ELF-1 (cell line): Measurements from ENCODE around the gene PDLIM7.

Source experiments
- DNase-seq: peaks from one replicate; pipeline ENCODE4 v3.0.0-alpha.2; 2016; ENCODE audit warnings: low read depth, low spot score

Gene PDLIM7

DNA sequence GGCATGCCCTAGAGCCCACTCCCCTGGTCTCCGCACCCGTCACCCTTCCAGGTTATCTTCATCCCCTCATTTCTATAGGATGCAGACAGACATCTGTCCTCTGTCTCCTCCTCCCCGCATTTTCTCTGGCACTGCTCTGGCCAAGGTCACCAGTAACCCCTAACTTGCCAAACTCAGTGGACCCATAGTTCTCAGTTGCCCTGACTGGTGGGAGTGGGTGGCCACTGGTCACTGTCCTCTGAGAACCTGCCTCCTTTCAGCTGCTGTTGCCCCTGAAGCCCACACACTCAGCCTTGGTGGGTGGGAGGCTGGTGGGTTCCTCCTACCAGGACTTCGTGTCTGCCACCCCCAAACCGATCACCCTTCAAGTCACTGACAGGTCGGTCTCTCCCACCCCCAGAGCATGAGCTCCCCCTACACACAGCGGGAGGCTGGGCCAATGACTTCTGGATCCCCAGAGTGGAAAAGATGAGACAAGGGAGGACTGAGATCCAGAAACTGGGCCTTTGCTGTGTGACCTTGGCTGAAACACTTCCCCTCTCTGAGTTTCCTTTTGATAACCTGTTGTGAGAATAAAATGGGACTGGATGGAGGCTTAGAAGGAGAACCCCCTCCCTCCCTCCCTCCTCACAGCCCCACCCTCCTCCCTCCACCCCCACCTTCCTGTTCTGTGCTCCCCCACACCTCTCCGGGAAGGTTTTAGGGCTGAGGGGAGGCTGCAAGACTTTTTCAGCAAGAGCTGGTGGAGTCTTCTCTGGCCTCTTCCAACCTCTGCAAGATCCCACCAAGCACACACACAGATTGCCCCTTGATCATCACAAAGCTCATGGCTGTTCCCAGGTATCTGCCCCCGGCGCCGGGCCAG is 21.6 kb downstream of the PDLIM7 start:
- DNase-seq, result no peak

DNA sequence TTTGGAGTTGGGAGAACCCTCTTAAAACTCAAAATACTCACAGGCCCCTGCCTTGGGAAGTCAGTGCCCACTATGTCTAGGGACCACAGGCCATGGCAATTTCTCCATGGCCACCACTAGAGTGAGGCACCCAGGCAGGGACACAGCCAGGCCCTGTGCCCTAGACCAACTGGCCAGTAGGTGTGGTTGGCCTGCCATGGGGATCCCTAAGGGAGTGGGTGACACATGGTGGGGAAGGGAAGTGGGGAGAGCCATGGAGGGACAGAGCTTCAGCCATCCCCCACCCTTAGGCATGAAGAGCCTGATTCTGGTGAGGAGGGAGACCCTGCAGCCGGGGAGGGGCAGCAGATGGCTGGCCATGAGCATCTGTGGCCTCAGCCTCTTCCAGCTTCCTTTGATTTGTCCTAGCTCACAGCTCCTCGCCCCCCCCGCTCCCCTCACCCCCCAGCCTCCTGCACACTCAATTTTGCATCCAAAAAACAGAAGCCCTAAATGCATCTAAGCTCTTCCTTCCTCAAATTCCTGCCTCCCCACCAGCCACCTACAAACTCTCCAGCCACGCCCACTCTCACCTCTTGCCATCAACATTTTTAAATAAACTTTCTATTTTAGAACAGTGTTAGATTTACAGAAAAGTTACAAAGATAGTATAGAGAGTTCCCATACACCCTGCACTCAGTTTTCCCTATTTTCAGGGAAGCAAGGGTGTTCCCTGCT is 22.4 kb downstream of the PDLIM7 start:
- no peak for DNase-seq

DNA sequence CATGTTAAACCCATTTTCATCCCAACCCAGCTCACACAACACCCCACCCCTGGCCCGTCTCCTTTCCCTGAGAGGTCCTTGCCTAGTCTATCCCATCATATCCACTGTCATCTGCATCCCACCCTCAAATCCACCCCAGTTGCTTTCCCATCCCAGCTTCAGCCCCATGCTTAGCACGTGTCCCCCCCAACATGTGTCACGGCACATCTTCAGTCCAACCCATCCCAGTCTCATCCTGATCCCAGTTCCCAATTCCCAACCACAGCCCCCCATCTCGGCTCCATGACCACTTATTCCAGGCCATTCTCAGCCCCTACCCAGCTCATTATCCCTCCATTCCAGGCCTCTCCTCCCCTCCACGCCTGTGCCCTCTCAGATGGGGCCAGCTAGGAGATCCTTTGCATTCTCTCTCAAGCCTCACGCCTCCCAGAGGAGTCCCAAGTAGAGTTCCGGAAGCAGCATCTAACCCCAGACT is 23.4 kb downstream of the PDLIM7 start:
- no peak for DNase-seq

DNA sequence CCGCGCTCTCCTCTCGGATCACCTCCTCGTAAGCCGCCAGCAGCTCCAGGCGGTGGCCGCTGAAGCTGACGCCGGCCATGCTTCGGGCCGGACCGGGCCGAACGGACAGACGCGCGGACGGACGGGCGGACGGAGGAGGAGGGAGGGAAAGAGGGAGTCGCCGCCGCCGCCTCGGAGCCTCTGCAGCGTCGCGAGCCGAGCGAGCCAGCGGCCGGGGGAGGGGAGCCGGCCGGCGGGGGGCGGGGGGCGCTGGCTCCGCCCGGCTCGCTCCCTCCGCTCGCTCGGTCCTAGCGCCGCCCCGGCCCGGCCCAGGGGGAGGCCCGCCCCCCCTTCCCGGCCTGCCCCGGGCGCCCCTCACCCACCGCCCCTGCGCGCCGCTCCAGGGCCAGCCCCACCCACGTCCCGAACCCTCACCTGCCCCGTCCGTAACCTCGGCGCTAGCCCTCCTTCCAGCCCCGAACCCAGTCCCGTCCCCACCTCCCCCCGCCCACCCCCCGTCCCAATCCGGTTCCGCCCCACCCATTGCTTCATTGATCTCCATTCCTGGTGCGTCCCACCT is 23.9 kb downstream of the PDLIM7 start, which contains the start of gene DBN1:
TSS of gene DBN1 (minus strand) at position 192 of the 559 bp plus-strand sequence. CDS start at position 79, 113 bp downstream.
- no peak for DNase-seq

DNA sequence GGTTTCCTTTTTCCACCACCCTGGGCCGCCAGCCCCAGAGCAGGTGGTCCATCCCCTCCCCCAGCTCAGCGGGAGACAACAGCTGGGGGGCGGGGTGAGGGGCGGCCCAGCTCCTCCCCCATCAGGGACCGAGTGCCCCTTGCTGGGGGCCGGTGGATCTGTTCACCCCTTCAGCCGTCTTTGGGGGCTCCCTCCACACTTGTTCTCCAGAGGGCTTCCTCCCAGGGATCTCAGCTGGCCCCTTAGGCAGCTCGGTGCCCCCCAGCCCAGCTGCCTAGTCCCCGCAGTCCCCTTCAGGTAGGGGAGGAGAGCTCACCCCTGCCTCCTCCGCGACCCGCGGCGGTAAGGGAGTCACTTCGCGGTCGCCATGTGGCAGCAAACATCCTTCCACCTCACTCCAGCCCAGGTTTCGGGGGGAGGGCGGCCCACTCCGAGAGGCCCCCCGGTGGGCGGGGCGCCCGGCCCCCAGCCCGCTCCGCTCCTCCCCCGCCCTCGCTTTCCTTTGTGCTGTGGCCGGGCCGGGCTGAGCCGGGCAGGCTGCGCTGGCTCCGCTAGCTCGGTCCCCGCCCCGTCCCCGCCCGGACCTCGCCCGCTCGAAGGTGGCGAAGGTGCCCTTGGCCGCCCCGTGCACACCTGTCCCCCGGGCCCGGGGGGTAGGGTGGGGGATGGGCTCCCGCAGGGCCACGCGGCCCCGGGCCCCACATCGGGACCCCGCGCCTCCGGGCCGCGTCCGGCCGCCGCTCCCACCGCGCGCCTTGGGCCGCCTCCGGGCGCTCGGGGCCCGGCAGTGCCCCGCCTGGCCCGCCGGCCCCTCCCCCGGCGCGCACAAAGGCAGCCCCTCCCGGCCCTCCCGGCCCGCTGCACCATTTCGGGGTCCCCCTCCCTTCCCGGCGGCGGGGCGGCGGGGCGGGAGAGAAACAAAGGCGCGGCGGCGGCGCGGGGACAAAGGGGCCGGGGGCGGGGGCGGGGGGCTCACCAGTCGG is 24.7 kb downstream of the PDLIM7 start:
- DNase-seq, result no peak

DNA sequence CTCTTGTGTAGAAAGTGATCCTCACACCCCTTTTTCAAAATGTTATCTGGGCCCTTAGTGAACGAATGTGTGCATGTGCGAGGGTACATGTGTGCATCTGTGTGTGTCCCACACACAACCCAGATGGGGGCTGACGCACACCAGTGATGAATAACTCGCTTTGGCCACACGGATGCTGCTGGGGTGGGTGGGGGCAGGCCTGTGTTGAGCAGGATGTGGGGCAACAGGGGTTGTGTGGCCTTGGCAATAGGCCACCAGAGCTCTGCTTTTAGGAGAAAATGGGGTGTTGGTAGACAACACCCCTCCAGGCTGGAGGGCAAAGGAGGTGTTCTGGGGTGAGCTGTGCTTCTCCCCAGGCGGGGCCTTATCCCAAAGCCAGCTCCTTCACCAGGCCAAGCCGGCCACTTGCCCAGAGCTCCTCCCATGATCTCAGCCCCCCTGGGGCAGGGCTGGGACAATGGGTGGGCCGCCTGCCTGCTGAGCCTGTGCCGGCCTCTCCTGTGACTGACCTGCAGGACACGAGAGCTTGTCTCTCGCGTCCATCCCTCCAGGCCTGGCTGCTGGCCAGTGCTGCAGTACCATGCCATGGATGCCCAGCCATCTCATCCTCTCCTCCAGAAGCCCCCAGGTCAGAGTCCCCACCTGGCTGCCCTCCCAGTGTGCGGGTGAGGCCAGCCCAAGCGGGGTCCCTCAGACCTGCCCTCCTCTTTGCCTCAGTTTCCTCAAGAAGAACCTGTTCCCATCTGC is 25.6 kb downstream of the PDLIM7 start:
- DNase-seq, result no peak

DNA sequence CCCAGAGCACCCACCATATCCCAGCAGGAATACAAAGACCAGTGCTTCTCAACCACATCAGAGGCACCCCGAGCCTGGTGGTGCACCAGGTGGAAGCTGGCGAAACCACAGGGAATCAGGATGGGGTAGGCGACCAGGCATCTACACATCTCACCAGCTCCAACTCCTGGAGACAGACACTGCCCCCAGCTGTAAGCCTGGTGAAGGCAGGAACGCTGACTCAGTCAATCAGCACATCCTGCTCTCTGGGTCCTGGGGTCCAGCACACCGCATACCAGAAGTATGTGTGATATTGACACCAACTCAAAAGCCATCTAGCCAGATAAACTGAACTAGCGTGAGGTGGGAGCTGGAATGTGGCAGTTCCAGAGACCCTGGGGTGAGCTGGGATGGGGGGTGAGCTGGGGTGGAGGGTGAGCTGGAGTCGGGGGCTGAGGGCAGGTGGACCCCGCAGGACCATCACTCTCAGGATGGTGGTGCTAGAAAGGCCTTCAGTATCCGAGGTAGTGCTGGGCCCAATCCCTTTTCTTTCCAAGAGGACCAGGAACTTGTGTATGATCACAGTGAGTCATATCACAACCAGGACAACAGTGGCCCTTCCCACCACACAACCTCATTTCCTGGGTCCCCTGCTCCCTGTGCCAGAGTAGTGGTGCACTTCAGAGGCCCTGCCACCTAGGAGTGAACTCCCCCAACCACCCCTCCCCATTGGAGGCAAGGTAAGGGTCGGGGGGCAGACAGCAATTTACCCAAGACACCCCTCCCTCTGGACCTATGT is 26.5 kb downstream of the PDLIM7 start:
- no peak for DNase-seq

DNA sequence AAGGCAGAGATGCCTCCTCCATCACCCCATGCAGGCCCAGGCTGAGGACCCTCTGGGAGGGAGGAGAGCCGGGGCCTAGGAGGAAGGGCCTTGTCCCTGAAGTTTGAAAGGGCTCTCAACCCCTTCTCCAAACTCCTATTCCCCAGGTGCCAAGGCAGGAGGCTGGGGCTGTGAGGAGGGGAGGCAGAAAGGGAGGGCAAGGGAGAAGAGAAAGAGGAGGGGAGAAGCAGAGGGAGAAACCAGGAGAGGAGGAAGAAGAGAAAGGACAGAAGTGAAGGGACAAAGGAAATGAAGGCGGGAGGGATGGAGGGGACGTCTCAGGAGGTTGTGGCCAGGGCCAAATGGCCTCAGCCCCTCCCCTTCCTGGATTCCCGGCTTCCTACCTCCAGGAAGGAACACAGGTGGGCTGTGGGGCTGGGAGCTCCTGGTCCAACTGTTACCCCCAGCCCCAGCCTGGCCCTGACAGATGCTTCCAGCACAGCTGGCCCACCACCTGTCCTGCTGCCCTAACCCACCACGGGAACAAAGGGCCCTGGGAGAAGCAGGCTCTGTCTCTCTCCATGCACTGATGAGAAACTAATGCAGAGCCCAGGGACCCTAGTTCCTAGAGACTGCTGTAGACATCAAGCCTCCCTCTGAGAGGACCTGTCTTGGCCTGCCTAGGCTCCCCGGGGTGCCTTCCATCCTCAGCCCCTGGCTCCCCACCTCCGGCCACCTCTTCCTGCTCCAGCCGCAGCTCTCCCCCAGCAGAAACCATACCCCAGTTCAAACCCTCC is 27.5 kb downstream of the PDLIM7 start:
- DNase-seq, result no peak

DNA sequence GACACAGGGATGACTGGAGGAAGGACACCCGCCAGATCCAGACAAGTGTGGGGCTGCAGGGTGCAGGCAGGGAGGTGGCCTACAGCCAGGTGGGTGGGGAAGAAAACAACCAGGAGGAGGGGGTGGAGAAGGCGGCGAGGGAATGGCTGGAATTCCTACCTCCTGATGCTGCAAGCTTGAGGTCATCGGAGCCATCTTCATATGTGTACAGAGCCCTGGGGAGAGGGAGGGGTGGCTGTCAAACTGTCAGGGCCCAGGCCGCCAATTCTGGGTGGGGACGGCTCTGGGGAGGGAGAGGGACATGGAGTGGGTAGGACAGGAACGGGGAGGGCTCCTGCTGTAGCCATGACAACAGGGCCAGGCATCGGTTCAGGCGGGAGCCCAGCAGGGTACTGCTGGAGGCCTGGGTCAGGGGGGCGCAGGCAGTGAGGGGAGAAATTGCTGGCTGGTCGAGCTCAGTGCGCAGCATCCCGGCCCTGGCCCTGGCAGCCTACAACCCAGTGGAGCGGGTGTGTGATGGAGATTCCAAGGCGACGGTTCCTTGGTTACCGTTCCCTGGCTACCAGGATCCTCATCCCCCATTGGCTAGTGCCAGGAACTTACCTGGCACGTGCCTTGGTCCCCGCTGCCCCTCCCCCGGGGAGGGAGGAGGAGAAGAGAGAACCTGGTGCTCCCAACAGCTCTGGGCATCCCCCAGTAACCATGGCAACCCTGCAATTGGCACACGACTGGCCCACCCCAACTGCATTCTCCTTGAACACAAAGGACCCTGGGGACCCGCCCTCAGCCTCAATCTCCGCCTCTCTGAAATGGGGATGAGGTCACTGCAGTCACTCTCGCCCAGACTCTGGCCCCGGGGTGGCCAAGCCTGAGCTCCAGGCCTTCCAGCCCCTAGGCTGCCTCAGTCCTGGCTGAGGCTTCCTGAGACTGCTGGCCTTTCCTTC is 28.4 kb downstream of the PDLIM7 start:
- DNase-seq, result peak; percentile 92

DNA sequence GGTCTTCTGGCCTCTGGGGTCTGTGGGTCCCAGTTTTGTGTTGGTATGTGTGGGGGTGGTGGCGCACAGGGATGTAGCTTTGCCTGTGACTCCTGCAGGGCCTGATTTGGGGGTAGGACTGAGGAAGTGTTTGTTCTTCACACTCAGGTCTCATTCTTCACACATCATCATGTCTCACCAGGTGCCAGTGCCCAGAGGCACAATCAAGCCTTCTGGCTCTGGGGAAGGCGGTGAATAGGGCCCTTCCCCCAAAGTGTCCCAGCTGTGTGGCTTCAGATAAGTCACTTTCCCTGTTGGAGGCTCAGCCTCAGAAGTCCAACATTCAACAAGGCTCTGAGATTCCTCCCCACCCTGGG is 29.1 kb downstream of the PDLIM7 start:
- peak; percentile 79 for DNase-seq

DNA sequence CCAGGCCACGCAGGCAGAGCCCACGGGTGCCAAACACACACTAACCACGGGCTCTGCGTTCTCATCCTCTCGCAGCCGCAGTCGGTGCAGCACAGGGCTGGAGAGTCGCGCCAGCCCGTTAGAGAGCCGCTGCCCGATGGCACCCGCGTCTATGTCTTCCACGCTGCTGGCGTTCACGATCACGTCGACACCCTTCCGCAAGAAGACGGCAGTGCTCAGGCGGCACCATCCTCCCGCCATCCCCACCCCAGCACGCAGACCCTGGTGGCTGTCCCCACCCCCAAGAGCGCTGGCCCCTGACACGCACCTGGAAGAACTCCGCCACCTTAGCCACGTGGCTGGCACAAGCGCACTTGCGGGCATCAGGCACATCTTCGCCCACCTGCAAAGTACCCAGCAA is 30.0 kb downstream of the PDLIM7 start:
- no peak for DNase-seq

DNA sequence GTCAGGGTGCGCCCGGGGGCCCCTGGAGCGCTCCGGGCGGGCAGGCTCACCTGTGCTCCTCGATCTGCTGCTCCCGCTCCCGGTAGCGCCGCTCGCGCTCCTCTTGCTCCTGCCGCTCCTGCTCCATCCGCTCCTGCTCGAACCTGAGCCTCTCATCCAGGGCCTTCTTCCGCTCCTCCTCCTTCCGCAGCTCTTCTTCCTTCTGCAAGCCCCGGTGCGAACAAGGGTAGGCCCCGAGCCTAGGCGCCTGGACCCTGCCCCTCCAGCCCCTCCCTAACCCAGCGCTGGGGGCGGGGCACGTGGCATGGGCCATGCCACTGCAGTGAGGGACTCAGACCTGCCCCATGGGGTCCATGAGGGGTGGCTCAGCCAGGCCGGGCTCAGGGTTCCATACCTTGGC is 30.5 kb downstream of the PDLIM7 start:
- no peak for DNase-seq

DNA sequence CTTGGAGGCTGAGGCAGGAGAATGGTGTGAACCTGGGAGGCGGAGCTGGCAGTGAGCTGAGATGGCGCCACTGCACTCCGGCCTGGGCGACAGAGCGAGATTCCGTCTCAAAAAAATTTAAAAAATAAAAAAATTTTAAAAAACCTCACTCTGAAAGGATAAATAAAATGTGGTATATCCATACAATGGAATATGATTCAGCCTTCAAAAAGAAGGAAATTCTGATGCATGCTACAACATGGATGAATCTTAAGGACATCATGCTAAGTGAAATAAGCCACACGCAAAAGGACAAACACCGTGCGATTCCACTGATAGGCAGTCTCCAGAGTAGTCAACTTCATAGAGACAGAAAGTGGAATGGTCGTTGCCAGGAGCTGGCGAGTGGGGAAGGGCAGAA is 32.4 kb downstream of the PDLIM7 start:
- DNase-seq, result no peak

DNA sequence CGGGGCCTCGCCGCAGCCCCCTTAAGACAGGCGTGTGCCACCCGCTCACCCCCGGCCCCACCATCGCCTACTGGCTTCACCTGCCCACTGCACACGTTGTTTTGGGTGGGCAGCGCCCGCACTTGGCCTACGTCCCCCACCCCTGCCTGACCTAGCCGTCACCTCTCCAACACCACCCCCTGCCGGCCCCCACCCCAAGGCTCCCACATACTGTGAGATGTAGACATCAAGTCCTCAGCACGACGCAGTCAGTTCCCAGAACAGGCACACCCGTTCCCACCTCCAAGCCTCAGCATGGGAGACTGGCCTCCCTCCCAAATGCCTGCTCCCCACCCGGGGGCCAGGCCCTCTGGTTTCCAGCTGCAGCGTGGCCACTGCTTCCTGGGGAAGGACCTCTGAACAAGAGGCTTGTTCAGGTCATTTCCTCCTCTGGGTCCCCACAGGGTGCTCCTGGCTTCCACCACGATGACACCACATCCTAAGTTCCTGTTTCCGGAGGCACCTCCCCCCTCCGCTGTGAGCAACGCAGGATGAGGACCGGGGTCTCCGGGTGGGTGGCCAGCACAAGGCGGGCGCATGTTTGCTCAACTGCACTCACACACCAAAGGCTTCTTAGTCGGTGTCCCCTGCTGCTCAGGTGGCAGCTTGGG is 35.3 kb downstream of the PDLIM7 start:
- DNase-seq, result no peak

DNA sequence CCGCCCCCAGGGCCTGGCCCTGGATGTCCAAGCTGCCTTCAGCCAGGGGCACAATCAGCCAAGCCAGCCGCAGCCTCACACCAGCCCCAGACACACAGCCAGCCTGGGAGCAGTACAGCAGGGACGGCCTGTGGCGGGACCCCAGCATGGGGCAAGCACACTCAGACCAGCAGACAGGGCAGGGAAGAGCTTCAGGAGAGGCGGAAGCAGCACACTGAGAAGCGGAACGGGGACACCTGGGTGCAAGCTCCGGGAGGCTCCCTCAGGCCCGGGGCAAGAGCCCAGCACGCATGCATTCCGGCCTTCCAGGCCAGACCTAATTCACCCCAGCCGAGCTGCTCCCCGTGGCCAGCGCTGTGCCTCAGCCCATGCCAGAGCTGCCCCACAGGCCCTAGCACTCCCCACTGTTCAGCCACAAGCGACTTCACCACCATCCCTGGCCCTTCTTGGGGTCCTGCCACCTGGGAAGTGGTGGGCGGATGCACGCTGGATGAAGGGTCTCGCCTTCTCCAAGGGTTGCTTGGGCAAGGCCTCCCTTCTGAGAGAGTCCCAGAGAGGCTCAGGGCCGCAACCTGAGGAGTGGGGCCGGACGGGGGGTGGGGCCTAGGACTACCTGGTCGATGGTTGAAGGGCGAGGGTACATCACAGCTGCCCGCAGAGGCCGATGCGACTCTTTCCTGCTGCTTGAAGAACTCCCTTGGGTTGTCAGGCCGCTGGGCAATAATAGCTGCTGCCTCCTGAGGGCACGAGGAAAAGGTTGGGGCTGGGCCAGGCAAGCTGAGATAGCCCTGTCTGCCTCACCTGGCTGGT is 37.4 kb downstream of the PDLIM7 start:
- DNase-seq, result no peak

DNA sequence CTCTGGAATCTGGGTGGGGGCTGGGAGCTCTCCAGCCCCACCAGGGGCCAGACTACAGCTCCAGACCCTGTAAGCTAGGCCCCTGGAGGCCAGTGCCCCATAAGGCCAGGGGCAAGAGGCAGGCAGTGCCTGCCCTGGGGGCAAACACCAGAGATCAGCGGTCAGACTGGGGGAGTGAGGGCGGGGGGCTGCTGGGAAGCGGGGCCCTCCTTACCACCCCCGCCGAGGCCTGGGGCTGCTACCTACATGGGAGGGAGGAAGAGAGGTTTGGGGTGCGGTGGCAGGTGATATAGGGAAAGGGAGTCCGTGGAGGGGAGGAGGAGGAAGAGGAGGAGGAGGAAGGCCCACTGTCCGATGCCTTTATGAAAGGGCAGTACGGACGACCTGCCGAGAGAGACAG is 38.0 kb downstream of the PDLIM7 start:
- no peak for DNase-seq
